Suppressor macrophage treated with lipopolysaccharide for 1 hour (primary cell): Measurements from ENCODE around the gene DUSP9.
A peak's percentile ranks its signal among the peaks of the same experiment; 100 is the strongest.
"Not testable (repeated sequence)": the region's sequence is repeated elsewhere in the genome, so short reads cannot be mapped to it uniquely, and the experiment has no call there.

Experiments used
- DNase-seq, 3 donors: peaks; one replicate each; pipeline ENCODE4 v3.0.0-alpha.2; 2020 to 2022

The DUSP9 gene

GRCh38 chrX:153646620-153647373 lies at the start of gene DUSP9:
Gene DUSP9 (plus strand): TSS chrX:153647203. CDS start chrX:153647954, 751 bp downstream.
- DNase-seq: peak; percentile 24 to 57 (median 32)

GRCh38 chrX:153598541-153599191 lies 48.3 kb upstream of the DUSP9 start, which contains the start of gene CCNQ:
Gene CCNQ (minus strand): TSS chrX:153599139. CDS start chrX:153599073, 66 bp downstream.
- DNase-seq: peak in 2 of 3 donors; percentile 32 to 53

- DNase-seq: peak; percentile 91 to 96 (median 94)
These were observed 47.6 kb upstream of the DUSP9 start for GRCh38 chrX:153599192-153600031.

- peak in 1 of 3 donors; percentile 42 for DNase-seq
These were observed 47.0 kb upstream of the DUSP9 start for GRCh38 chrX:153600032-153600373.

- DNase-seq: no peak
These were observed 46.1 kb upstream of the DUSP9 start for GRCh38 chrX:153600921-153601320.

GRCh38 chrX:153601511-153602110 lies 45.4 kb upstream of the DUSP9 start:
- DNase-seq: no peak

GRCh38 chrX:153602601-153603000 lies 44.4 kb upstream of the DUSP9 start:
- DNase-seq: peak; percentile 64 to 69 (median 64)

GRCh38 chrX:153603131-153603656 lies 43.8 kb upstream of the DUSP9 start:
- no peak for DNase-seq

- DNase-seq: not testable (repeated sequence)
These were observed 42.2 kb upstream of the DUSP9 start for GRCh38 chrX:153604666-153605380.

GRCh38 chrX:153606503-153606902 lies 40.5 kb upstream of the DUSP9 start:
- DNase-seq: no peak

- DNase-seq: peak; percentile 77 to 84 (median 83)
These were observed 38.6 kb upstream of the DUSP9 start for GRCh38 chrX:153608376-153608775.

GRCh38 chrX:153608806-153609205 lies 38.2 kb upstream of the DUSP9 start:
- DNase-seq: no peak

- peak; percentile 47 to 80 (median 52) for DNase-seq
These were observed 36.8 kb upstream of the DUSP9 start for GRCh38 chrX:153609917-153610835.

- DNase-seq: no peak
These were observed 36.2 kb upstream of the DUSP9 start for GRCh38 chrX:153610836-153611213.

- no peak for DNase-seq
These were observed 35.5 kb upstream of the DUSP9 start for GRCh38 chrX:153611298-153612095.

- DNase-seq: no peak
These were observed 34.6 kb upstream of the DUSP9 start for GRCh38 chrX:153612413-153612812.

GRCh38 chrX:153614818-153615217 lies 32.2 kb upstream of the DUSP9 start:
- DNase-seq: no peak

GRCh38 chrX:153620576-153620975 lies 26.4 kb upstream of the DUSP9 start:
- no peak for DNase-seq

- DNase-seq: no peak
These were observed 24.9 kb upstream of the DUSP9 start for GRCh38 chrX:153621949-153622598.
